ENCODE data around the gene LINGO3. TPM values are rescaled to one million over a fixed set of nuclear protein-coding genes. Genes with fewer than 3 reads are reported as not detected.

Gene LINGO3
- total and polyA plus RNA-seq, 2 of the 8 experiments (the other 6 are each of a cell fraction or from before 2014, with no cell fraction given), result 0.59 TPM; not detected in 1

DNA sequence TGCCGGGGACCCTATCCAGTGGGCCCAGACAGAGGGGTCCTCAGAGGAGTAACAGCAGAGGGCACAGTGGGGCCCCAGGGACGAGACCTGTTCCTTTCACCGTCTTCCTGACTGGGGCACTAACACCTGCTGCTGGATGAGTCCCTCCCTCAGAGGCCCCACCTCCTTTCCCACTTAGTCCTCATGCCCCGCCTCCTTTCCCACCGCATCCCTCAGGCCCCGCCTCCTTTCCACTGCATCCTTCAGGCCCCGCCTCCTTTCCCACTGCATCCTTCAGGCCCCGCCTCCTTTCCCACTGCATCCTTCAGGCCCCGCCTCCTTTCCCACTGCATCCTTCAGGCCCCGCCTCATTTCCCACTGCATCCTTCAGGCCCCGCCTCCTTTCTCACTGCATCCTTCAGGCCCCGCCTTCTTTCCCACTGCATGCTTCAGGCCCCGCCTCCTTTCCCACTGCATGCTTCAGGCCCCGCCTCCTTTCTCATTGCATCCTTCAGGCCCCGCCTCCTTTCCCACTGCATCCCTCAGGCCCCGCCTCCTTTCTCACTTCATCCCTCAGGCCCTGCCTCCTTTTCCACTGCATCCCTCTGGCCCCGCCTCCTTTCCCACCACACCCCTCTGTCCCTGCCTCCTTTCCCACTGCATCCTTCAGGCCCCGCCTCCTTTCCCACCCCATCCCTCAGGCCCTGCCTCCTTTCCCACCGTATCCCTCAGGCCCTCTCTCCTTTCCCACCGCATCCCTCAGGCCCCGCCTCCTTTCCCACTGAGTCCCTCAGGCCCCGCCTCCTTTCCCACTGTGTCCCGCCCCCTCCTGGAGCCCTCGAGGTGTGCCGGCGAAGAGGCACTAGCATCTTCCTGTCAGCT lies 27.3 kb upstream of the LINGO3 start (continued):
- TF ChIP-seq, protein P1, sequence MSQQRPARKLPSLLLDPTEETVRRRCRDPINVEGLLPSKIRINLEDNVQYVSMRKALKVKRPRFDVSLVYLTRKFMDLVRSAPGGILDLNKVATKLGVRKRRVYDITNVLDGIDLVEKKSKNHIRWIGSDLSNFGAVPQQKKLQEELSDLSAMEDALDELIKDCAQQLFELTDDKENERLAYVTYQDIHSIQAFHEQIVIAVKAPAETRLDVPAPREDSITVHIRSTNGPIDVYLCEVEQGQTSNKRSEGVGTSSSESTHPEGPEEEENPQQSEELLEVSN (IDR thresholded peaks at IDR 0.05), result 0 out of 2 replicates have a peak, but pooled peaks have one; percentile 13
- TF ChIP-seq GABPA (IDR thresholded peaks at IDR 0.05; ENCODE audit: borderline replicate concordance, insufficient read depth, low read length) (no peak), SP4 (IDR thresholded peaks at IDR 0.05; ENCODE audit: low read length) (0 out of 2 replicates have a peak, but pooled peaks have one; percentile 41)
